HG02943 (cell line): ENCODE data around the gene QSOX1.
A peak's percentile ranks its signal among the peaks of the same experiment; 100 is the strongest.

ENCODE experiments used
- ATAC-seq: cut with Tn5 transposase; IDR thresholded peaks from one replicate; pipeline ENCODE4 v1.9.1; 2021; ENCODE audit warnings: mild to moderate bottlenecking, low read depth, moderate library complexity; ENCODE audit not compliant: unreplicated experiment

QSOX1 gene

DNA sequence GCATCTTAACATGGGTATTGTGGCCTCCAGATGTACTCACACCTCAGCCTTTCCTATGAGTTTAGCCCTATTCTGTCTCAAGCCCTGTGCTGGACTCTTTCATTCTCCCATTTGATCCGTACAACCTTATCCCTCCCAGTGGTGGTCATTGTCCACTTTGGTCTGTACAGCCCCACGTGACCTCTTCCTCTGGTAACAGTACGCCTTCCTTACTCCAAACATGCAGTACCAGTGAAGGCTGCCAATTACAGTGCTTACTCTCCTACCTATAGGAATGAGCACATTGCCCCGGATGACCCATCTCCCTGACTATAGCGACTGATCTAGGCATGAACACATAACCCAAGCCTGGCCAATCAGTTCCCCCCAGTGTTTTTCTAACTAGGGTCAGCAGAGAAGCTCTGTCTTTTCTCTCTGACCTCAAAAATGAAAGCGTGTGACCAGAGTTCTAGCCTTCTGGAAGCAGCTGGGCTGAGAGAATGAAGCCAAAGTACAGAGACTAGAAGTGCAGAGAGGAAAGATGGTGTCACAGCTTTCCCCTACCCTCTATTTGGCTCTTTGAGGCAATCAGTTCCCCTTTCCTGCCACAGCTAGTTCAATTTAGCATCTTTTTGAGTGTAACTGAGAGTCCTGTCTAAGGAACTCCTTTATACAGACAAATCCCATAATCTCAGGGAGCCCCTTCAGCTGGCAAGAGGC, 9.9 kb upstream of the QSOX1 start:
- no peak for ATAC-seq

GRCh38 chr1:180145446-180145845, 9.2 kb upstream of the QSOX1 start:
- no peak for ATAC-seq

DNA sequence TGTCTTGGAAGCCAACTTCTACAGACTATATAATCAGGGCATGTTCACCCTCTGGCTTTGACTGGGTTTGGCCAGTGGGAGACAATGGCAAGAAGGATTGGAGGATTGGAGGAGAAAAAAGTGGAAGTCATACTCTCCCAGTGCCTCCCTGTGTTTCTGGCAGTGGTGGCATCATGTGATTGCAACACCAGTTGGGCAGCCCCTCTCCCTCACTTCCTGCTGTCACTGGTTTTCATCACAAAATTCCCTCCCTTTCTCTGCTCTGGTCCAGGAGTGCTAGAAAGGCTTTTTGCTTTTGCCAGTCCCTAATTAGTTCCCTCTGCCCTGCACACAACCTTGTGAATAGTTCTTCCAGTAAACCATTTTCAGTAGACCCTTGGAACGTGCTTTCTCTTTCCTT, 3.7 kb upstream of the QSOX1 start:
- no peak for ATAC-seq

DNA sequence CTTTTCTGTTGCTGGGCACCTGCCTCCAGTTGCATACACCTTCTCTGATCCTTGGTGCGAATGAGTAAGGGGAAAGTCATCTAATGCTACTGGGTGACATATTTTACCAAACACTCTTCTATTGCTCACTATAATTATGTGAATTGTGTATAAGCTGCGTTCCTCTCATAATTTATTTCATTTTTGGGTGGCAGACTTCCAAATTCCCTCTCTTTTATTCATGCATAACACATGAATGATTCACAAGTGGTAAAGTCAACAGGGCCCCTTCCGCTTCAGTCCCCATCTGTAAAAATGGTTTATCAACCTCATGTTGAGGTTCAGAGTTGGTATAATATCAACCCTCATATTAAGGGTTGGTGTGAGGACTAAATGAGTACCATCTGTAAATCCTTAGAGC, 3.2 kb upstream of the QSOX1 start:
- no peak for ATAC-seq

GRCh38 chr1:180152588-180152987, 2.1 kb upstream of the QSOX1 start:
- no peak for ATAC-seq

- ATAC-seq, result no peak
These were observed 1.6 kb upstream of the QSOX1 start for GRCh38 chr1:180153032-180153431.

DNA sequence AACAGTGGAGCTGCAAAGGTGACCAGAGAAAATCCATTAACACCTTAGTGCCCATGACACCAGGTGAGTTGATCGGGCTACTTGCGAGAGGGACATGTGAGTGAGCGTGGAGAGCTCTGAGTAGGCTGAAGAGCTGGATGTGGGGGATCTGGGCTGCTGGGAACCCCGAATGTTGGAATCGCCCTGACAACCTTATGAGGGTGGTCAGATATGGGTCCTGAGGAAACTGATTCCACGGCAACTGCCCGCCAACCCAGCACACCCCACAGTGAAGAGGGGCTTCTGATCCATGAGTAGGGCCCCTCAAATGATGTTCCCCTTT, 705 bp upstream of the QSOX1 start:
- ATAC-seq, result peak; percentile 11

DNA sequence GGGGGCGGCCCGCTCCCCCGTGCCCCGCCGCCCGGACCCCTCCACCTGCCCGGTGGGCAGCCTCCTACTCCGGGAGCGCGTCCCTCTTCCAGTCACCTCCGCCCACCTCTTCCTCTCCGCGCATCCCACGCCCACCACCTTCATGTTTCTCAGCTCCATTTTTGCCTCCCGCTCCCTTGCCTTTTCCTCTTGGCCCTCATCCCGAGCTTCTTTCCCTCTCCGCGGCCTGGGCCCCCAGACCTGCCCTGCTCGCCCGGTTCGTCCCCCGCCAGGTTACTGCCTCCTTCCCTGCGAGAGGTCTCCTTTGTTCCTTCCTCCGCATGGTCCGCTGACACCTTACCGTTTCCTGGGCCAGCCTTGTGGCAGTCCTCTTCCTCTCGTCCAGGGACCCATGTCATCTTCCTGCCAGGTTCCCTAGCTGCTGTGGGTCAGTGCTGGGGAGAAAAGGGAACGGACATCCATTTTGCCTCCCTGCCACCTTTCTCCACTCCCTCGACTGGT, 563 bp downstream of the QSOX1 start:
- peak; percentile 6 for ATAC-seq

DNA sequence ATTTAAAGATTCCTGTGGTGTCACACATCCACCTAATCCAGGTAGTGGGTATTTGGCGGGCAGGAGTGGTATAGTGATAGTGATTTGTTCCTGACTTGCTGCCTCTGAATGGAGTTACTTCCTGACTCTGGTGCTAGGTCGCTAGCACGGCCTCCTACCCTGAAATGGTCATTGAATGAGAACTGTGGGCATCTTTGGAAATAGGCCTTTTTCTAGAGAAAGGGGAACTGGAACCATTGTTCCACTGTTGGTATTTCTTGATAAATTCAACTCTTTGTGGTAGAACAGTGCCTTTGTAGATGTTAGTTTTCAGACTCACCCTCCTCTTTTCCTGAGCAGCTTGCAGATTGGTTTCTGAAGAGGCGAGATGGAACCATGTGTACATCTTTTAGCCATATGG, 1.5 kb downstream of the QSOX1 start:
- ATAC-seq, result no peak

DNA sequence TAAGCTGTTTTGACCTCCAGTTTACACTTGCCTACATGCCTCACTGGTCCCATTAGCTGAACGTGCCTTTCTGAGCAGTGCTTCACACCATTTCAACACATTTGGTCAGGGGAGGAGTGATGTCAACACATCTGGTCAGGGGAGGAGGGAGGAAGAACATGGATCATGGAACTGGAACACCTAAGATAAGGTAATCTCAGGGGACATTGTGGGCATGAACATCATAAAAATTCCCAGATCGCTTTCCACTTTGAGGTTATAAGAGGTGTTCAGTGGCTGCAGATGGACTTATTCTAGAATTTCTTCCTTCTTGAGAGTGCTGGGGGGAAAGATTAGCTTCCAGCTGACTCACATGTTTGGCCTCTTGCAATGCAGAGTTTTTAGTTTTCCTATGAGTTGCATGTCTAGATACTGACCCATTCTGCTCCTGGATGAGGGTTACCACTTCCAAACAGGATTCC, 2.0 kb downstream of the QSOX1 start:
- no peak for ATAC-seq

DNA sequence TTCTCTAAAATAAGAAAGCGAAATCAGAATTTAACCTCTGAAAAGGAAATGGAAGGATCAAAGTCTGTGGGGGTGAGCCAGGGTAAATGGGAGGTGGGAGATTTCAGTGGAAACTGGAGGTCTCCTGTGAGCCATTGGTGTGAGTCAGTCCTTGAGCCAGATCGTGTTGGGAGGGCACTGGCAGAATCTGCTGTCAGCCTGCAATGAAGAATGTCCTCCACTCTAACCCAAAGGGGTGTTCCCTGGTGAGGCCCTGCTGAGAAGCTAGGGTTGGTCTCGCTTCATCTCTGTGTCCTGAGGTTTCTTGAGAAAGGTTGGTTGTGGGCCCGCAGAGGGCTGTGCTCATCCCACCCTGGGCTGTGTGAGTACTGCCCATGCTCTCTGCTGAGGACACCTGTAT, 2.4 kb downstream of the QSOX1 start:
- ATAC-seq, result no peak

- no peak for ATAC-seq
These were observed 2.9 kb downstream of the QSOX1 start for GRCh38 chr1:180157576-180158057.

DNA sequence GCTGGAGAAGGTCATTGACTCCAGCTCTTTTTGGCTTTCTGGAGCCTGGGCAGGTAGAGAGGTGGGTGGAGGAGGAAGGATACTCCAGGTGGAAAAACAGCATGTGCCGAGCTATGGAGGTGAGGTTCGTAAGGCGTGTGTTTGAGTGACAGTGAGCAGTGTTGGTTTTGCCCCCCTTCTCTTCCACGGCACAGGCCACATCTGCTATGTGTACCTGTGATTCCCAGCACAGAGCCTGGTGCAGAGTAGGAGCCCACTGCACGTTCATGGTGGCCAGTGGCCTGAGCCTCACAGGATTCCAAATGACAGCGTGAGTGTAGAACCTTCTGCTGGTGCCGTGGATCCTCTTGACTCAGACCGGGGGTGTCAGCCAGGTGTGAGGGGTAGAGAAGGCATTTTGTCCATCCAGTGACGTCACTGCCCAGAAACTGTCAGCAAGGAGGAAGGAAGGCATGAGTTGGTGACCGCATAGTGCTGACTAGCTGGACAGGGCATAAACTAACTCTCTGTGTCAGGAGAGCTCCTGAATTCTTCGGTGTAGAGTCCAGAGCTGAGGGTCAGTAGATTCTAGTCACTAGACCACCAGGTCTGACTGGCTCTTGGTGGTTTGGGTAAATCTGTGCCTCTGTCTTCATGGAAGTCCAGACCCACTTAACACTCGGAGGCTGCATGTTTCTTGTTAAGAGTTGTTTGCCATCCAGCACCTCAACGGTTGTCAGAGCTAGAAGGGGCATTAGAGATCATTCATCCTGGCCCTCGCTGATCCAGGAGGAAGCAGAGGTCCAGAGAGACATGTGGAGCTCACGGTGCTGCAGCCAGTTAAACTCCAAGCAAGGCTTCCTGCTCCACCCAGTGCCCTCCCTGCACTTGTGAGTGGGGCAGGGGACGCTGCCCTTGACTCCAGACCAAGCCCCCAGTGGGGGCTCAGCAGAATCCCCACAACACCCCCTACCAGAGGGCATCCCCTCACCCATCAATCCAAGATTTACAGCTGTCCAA, 3.8 kb downstream of the QSOX1 start:
- no peak for ATAC-seq

DNA sequence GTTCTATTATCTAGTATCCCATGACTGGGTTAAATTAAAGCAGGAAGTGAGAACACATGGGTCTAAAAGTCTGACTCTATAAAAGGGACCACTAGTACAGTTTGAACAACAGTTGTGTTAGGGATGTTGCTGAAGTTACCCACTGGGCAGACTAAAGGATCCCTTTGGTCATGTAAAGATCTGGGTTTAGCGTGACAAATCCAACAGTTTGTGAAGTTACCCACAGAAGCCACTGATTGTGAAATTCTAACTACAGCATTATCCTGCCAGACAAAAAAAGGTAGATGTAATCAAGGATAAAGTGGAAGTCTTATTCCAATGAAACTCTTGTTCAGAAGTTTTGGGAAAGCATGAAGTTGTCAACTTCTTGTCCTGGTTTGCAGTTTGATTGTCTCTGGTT, 5.7 kb downstream of the QSOX1 start:
- no peak for ATAC-seq

DNA sequence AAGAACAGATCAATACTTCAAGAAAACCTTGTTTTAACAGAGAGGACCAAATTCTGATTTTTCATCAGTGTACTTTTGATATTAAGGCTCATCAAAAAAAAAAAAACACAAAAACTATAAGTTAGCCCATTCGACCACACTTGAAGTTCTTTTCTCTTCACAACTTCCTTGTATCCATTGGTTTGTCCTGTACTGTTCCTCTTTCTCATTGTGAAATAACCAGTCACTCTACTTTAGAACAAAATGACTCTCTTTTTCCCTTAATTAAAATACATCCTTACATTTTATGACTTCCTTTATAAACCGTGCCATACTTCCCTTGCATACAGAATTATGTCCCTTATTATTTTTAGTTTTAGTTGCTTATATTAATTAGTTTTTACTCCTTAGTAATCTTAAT, 8.4 kb downstream of the QSOX1 start:
- ATAC-seq, result no peak

- no peak for ATAC-seq
These were observed 10.4 kb downstream of the QSOX1 start for GRCh38 chr1:180165096-180165495.

DNA sequence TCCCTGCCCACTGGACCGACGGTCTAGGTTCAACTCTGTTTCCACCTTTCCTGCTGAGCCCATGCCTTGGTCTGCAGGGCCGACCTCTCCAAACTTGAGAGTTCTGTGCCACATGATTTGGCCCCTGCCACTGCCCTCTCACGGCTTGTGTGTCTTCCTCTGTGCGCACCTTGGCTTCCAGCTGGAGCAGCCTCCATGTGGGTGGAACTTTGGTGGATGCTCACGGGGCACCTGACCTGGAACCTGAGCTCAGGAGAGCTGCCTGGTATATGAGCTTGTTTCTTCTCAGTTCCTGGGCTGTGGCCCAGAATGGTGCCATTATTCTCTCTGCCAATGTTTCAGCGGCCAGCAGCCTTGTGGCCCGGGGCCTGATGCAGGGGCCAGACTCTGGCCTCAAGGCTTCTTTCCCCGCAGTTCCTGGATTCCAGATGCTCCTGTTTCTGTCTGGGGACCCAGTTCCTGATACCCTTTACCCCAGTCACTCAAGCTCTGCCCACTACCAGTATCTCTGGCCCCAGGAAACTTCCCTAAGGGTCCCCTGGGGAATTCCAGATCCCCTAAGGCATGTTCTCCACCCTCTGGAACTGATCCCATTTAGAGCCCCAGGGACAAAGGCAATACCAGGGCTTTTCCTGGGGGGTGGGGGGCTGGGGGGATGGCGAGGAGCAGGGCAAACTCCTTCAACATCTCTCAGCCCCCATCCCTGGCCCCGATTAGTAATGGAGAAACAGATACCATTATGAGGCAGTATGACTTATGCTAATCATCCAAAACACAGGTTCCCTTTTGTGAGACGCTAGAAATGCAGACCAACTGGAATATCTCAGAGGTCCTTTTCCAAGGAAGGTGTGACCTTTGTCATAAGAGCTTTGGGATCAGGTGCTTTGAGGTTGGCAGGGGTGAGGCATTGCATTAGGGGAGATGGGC, 11.1 kb downstream of the QSOX1 start:
- ATAC-seq, result no peak

- no peak for ATAC-seq
These were observed 11.7 kb downstream of the QSOX1 start for GRCh38 chr1:180166436-180166800.

DNA sequence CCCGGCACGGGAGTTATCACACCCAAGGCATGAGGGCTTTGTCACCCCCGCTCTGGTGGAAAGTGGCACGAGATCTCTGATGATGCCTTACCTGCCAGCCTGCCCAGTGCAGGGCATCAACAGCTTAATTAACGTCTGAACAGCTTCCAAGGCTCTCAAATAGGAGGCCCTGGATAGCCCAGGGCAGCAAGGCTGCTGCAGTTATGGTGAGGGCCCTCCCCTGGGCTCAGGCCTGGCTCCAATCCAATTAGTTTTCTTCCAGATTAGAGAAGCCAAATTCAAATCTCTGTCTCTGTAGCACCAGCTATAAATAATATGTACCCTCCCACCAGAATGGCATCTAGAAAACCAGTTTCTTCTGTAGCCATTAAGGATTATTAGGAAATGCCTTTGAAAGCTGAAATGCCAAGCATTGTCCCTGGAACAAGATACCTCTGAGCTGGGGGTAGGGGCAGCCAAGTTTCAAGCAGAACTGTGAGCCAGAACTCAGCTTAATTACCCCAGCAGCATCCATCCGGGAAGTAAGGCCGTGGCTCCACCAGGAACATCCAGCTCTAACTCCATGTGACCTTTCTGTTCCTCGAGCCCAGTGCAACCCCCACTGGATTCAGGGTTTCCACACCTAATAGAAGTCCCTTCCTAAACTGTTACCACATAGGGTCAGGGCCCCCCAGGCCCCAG, 12.5 kb downstream of the QSOX1 start:
- no peak for ATAC-seq
